Bronchial epithelial cell (primary cell): Measurements from ENCODE around the gene UBQLN4. TPM values are rescaled to one million over a fixed set of nuclear protein-coding genes. Genes with fewer than 3 reads are reported as not detected.
A peak's percentile ranks its signal among the peaks of the same experiment; 100 is the strongest.

ENCODE experiments used
- DNase-seq: peaks from one replicate; pipeline ENCODE4 v3.0.0-alpha.2; 2010; ENCODE audit warnings: low read depth
- FAIRE-seq: peaks from 2 replicates; lab custom pipeline; 2011; peaks lifted over from hg19 to GRCh38; lab: Jason Lieb, UNC
- H3K27me3 ChIP-seq: 2 replicates; pipeline ENCODE4 v1.5.1; 2011; ENCODE audit warnings: low read length; ENCODE audit not compliant: control insufficient read depth, insufficient read depth
- H3K36me3 ChIP-seq: 2 replicates; pipeline ENCODE4 v1.5.1; 2011; ENCODE audit warnings: low read length; ENCODE audit not compliant: control insufficient read depth, insufficient read depth
- H3K4me3 ChIP-seq: 2 replicates; pipeline ENCODE4 v1.5.1; 2011; ENCODE audit warnings: mild to moderate bottlenecking, low read depth, low read length, control low read depth
- CTCF ChIP-seq: IDR thresholded peaks from 2 replicates; pipeline ENCODE4 v1.5.1; 2011; ENCODE audit warnings: mild to moderate bottlenecking, moderate library complexity, low read length, control low read depth, inconsistent platforms; ENCODE audit not compliant: insufficient read depth, severe bottlenecking
- total RNA-seq: library from RNA; depleted of rRNA; stranded (reverse); fragments of >200 nt; gene quantifications from 2 replicates; pipeline ENCODE4 v1.2.1, GENCODE V29; 2014

UBQLN4 gene
- total RNA-seq, 1 donor from 2014 or later, result 13.7 TPM

GRCh38 chr1:156090840-156091188 lies 37.2 kb upstream of the UBQLN4 start:
- peak; percentile 69 for DNase-seq
- H3K36me3 ChIP-seq, result no peaks in the 10 kb centered on the region

DNA sequence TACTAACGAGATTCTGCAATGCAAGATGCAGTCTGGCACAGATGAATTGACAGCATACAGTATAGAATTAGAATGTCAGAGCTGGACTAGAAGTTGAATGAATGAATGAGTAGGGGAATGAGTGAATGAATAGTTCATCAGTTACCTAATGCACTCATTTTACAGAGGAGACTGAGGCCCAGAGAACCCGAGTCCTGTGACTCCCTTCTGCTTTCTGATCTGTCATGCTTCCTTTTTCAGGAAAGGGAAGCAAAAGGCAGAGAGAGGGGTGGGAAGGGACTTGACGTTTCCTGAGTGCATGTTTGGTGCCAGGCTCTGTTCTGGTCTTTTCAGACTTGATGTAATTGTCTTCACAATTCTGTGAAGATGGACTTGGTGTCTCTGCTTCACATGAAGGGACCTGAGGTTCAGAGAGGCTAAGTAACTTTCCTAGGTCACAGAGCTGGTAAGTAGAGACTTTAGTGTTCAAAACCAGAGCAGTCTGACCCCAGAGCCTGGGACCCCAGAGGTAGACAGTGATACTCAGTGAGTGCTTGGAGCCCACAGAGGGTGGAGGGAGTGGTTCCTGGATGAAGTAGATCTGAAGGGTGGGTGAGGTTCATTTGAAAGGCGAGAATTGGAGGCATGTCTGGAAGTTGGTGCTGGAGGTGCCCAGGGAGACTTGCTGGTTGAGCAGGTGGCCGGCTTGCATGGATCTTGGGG lies 36.7 kb upstream of the UBQLN4 start:
- DNase-seq (no peak), FAIRE-seq (no peak)
- Histone ChIP-seq H3K27me3 (no peaks in the 10 kb centered on the region), H3K4me3 (no peak overlapping the region), H3K36me3 (no peaks in the 10 kb centered on the region)
- no peak for TF ChIP-seq CTCF

More at GRCh38 chr1:156090840-156091188, 37.2 kb upstream of the UBQLN4 start:
- H3K4me3 ChIP-seq, result no peak overlapping the region
- no peaks in the 10 kb centered on the region for H3K27me3 ChIP-seq
- TF ChIP-seq CTCF, result peak; percentile 86
- FAIRE-seq, result no peak

- H3K4me3 ChIP-seq, result no peak overlapping the region
- H3K36me3 ChIP-seq, result no peaks in the 10 kb centered on the region
- H3K27me3 ChIP-seq, result no peaks in the 10 kb centered on the region
- DNase-seq, result no peak
- FAIRE-seq, result no peak
- TF ChIP-seq CTCF, result no peak
Measured at GRCh38 chr1:156089704-156090103, 36.1 kb upstream of the UBQLN4 start.

DNA sequence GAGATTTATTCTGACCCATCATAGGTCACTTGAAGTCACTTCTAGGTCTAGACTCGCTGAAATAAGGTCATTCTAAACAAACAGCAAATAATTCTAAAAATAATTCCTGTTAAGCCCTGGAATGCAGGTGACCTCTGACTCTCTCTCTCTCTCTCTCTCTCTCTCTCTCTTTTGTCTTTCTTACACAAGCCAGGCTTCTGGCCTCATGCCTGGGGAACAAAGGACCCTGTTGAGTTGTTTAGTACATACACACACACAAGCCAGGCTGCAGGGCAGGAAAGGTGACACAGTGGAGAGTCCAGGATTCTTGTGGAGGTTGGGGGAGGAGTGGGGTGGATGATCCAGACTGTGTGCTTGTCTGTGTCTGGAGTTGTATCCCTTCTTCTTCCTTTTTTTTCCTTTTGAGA lies 32.7 kb upstream of the UBQLN4 start:
- DNase-seq (no peak), FAIRE-seq (no peak)
- Histone ChIP-seq H3K27me3 (no peaks in the 10 kb centered on the region), H3K4me3 (no peak overlapping the region), H3K36me3 (no peaks in the 10 kb centered on the region)
- TF ChIP-seq CTCF, result no peak

GRCh38 chr1:156083800-156084790 lies 30.5 kb upstream of the UBQLN4 start:
- no peak overlapping the region for H3K4me3 ChIP-seq
- no peak for FAIRE-seq

More at GRCh38 chr1:156083800-156084790, 30.5 kb upstream of the UBQLN4 start:
- no peak for DNase-seq
- H3K36me3 ChIP-seq, result no peaks in the 10 kb centered on the region
- no peaks in the 10 kb centered on the region for H3K27me3 ChIP-seq
- TF ChIP-seq CTCF, result no peak
